SIG-M5 treated with dmso at 0.1 percent for 504 hours (cell line): ENCODE measurements around the gene OSMR.

Experiments used
- DNase-seq: peaks from one replicate; lab custom pipeline; 2025; ENCODE audit not compliant: unreplicated experiment; lab: John Stamatoyannopoulos, UW

OSMR gene

DNA sequence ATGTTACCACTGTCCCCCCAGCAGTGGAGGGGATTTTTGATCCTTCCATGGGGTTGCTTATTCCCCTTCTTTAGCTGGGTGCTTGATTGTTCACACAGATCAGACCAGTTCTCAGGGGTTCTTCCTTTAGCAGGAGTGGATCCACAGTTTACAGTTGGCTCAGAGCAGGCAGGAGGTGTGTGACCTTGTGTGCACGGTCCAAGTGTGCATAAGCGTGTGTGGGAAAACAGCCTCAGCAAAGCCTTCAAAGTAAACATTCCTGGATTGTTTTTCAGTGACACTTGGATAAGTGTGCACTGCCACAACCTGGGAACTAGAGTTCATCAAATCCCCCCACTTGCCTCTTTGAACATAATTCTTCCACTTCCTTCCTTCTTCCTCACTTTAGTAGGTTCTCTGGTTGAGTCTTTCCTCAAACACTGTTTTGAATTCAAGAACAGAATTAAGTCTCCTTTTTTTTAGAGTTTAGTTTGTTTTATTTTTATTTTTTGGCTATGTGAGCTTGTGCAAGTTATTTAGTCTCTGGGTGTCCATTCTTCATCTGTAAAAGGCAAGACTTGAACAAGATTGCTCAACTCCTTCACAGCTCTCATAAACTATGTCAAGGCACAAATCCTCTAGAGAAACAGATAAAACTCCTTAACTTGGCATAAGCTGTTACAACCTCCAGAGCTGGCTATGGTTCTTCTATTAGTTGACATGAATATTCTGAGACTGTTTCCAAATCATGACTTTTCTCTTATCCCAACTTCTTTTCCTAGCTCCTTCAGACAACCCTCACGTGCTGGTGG, 78.0 kb downstream of the OSMR start:
- no peak for DNase-seq

DNA sequence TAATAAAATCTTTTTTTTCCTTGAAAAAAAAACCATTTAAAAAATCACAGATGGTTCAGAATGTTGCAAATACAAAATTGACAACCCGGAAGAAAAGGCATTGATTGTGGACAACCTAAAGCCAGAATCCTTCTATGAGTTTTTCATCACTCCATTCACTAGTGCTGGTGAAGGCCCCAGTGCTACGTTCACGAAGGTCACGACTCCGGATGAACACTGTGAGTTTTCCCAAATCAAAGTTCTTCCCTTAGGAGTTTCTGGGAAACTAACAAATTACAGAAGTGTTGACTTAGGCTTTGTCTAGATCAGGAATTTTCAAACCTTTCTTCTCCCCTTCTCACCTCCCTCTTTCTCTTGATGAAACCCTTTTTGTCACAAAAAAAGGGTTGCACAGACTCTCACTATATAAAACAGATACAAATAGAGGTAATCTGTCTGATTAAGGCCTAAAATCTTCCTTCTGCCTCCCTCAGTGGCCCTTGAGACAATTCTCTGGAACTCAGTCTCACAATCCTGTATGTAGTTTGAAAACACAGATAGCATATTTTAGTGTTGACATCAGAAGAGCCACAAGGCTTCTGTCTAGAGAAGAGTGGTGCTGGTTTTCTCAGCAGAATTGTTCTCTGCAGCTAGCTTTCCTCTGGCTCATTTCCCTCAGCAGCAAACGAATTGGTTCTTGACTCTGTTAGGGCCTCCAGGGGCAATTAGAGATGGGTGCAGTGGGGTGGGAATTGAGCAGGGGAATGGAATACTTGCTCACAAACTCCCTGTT, 79.5 kb downstream of the OSMR start:
- no peak for DNase-seq

- DNase-seq: no peak
Measured at GRCh38 chr5:38926121-38926520, 80.3 kb downstream of the OSMR start.

DNA sequence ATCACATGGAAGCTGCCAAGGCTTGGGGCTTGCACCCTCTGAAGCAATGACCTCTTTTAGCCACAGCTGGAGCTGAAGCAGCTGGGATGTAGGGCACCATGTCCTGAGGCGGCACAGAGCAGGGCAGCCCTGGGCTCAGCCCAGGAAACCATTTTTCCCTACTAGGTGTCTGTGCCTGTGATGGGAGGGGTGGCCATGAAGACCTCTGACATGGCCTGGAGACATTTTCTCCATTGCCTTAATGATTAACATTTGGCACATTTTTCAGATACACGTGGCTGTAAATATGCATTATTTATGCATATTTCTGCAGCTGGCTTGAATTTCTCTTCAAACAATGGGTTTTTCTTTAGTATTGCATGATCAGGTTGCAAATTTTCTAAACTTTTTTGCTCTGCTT, 81.7 kb downstream of the OSMR start:
- no peak for DNase-seq

DNA sequence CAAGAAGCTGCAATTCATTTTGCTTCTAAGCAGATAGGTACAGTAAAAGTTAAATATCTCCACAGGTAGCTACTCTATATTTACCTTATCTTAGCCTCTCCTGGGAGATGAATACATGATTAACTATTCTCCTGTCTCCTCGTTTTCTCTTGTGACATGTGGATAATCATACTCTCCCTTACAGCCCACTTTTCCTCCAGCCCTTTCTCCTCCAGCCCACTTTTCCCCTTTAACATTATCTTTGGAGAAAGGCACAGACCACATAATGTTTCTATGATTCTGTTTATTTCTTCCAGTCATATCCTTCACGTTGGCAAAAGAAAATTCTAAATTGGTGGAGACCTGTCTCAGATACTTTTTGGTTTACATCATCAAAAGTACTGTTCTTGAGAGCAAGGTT, 84.0 kb downstream of the OSMR start:
- DNase-seq: no peak

DNA sequence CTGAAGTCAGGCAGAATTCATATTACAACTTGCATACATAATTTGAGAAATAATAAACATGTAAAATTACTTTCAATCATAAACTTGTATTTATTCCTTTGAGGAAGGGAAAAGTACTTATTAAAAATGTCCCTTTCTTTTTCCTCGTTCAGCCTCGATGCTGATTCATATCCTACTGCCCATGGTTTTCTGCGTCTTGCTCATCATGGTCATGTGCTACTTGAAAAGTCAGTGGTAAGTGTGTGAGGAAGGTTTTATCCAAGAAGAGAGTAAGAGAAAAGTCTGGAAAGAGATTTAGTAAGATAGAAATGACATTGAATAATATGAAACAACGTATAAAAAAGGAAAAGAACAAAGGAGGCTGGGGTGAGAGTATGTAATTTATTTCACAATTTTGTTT, 85.9 kb downstream of the OSMR start:
- DNase-seq: no peak

DNA sequence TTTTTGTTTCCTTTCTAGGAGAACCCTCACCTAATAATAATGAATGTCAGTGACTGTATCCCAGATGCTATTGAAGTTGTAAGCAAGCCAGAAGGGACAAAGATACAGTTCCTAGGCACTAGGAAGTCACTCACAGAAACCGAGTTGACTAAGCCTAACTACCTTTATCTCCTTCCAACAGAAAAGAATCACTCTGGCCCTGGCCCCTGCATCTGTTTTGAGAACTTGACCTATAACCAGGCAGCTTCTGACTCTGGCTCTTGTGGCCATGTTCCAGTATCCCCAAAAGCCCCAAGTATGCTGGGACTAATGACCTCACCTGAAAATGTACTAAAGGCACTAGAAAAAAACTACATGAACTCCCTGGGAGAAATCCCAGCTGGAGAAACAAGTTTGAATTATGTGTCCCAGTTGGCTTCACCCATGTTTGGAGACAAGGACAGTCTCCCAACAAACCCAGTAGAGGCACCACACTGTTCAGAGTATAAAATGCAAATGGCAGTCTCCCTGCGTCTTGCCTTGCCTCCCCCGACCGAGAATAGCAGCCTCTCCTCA, 87.1 kb downstream of the OSMR start:
- no peak for DNase-seq

DNA sequence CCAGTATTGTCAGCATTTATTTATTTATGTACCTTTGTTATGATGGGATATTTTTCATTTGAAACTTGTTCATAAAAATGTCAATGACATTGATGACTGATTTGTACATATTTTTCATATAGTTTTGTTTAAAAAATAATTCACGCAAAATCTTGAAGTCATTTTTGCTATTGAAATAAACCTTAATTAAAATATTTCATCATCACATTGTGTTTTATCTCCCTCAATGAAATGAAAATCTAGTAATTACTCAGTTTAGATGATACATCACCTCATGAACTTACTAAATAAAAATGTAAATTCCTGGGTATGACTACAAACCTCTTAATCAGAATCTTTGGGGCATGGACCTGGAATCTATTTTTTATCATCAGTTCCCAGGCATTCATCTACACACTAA, 89.6 kb downstream of the OSMR start:
- no peak for DNase-seq

GRCh38 chr5:38936269-38936668, 90.5 kb downstream of the OSMR start:
- no peak for DNase-seq

- DNase-seq: no peak
Measured at GRCh38 chr5:38938424-38938823, 92.6 kb downstream of the OSMR start.

DNA sequence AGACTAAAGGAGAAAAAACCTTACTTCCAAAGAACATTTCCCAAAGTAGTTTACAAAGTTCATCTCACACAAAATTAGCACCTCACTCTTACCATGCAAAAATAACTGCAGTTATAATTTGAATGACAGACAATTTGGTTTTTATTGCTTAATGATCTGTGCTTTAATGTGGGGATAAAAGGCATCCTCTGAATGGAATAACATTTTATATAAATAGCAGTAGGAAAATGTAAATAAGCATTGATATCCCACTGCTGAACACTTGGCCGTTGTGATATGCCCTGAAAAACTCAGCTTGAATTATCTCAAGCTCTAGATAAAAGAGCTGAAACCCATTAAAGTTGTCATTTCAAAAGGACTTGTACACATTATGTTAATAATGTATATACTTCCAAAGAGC, 93.2 kb downstream of the OSMR start:
- DNase-seq: no peak

DNA sequence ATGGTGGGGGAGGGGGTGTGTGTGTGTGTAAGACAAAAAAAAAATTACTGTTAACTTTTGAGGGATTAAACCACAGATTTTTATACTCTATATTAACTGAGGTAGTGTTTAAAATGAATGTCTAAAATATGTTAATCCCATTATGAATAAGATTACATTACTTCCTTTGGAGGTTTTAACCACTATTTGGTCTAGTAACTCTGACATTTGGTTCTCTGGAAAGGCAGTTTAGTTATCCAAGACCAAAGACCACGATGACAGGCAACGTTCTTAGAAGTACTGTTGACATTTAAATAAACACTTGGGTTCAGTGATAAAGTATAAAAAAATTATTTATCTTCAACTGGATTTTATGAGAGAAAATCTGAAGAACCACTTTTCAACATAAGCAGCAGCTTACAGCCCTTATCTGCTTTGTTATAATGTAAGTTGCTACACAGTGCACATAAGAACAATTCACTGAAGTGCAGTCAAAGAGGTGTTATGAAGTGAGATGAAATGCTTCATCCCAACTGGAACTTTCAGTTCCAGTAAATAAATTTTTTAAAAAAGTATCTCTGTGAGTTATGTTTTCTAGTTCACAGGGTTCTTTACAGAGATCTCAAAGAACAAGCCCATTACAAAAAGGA, 94.5 kb downstream of the OSMR start:
- no peak for DNase-seq

GRCh38 chr5:38941912-38942311, 96.1 kb downstream of the OSMR start:
- no peak for DNase-seq

DNA sequence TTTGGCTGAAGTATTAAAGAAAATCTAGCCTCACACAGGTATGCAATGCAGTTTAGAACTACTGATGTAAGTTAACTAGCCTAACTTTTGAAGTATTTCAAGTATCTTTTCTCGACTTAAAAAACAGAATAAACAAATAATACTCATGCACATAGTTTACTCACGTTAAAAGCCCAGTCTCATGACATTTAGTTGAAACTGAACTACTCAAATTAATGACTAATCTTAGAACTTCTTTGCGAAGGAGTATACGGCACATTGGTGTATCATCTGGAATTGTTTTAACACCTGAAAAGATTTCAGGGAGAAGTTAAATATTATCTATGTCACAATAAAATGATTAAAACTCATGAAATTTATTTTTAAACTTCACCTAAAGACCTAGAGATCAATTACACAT, 98.5 kb downstream of the OSMR start:
- no peak for DNase-seq

- no peak for DNase-seq
Measured at GRCh38 chr5:38948501-38948900, 102.7 kb downstream of the OSMR start.

GRCh38 chr5:38953426-38954012, 107.7 kb downstream of the OSMR start:
- DNase-seq: no peak

DNA sequence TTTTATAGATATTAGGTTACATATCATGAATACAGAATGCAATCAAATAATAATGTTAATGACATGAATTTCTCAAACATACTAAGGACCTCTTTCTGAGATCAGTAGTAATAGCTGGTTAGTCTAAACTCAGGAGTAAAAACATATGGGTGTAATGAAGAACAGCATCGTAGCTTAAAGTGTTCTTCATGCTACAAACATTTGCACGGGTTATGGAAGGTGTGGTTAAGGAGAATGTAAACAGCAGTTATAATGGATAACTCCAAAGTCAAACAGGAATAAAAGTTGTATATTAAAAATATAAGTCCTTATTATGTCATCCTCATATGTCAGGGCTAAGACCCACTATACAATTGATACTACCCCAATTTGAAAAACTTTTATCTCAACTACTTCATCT, 115.9 kb downstream of the OSMR start:
- no peak for DNase-seq

DNA sequence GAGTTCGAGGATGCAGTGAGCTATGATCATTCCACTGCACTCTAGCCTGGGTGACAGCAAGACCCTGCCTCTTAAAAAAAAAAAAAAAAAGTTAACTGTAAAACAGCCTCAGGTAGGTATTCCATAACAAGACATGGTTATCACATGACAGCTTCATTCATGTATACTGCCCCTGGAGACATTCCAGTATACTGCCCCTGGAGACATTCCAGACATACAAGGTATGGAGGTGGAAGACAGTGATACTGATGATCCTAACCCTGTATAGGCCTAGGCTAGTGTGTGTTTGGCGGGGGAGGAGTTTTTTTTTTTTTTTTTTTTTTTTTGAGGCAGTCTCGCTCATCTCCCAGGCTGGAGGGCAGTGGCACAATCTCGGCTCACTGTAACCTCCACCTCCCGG, 122.9 kb downstream of the OSMR start:
- DNase-seq: no peak

DNA sequence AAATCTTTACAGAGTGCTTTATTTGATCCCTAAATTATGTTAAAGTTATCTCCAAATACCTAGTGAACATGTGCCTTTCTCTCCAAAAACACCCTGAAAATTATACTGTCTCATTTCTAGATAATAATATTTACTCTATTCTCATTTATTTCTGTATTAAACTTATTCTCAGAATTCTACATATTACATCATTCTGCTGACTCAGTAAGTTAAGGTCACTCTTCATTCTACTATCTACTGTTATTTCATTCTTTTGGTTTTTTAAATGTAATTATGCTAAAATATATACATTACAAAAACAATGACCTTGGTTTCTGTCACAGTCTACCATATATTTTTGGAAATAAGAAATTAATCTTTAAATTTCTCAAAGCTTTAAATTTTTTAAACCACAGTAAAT, 132.2 kb downstream of the OSMR start:
- DNase-seq: no peak

DNA sequence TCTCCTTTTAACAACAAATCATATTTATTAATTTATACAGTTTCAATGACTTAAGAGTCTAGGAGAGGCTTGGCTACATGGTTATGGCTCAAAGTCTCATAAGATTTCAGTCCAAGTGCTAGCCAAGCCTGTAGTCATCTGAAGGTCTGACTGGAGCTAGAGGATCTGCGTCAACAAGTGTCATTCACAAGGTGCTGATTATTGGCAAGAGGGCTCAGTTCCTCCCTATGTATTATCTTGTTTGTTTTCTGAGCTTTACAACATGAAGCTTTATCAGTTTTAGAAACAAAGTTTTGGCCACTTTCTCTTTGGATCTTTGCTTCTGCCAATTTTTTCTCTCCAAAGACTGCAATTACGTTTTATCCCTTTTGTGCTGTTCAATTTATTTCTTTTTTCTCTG, 133.7 kb downstream of the OSMR start:
- DNase-seq: no peak
